ENCODE data around the gene PSMD14.

Gene PSMD14

DNA sequence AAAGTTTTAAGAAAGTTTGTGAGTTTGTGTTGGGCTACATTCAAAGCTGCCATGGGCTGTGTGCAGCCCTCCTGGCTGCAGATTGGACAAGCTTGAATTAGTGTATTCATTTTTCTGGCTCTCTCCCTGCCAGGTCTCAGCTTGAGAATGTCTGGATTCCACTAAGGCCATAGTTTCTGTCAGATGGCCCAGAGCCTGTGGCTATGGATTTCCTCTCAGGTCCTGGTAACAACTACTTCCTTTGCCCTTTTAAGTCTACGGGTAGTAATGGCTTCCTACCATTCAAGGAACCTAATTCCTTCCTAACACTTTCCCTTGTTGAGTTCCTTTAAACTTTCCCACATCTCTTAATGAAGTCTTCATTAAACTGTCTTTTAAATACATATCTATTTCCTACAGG, 24.3 kb upstream of the PSMD14 start:
- no peaks in the 10 kb centered on the region for H3K27me3 ChIP-seq
- no peaks in the 10 kb centered on the region for H3K36me3 ChIP-seq
- intact Hi-C loops (cut with DNase I; ENCODE audit: low total_unique reads), result no loop called here
- no peaks in the 10 kb centered on the region for H3K9me3 ChIP-seq
- H3K27ac ChIP-seq, result no peak overlapping the region
- H3K4me1 ChIP-seq, result no peaks in the 10 kb centered on the region
- TF ChIP-seq, protein P1, sequence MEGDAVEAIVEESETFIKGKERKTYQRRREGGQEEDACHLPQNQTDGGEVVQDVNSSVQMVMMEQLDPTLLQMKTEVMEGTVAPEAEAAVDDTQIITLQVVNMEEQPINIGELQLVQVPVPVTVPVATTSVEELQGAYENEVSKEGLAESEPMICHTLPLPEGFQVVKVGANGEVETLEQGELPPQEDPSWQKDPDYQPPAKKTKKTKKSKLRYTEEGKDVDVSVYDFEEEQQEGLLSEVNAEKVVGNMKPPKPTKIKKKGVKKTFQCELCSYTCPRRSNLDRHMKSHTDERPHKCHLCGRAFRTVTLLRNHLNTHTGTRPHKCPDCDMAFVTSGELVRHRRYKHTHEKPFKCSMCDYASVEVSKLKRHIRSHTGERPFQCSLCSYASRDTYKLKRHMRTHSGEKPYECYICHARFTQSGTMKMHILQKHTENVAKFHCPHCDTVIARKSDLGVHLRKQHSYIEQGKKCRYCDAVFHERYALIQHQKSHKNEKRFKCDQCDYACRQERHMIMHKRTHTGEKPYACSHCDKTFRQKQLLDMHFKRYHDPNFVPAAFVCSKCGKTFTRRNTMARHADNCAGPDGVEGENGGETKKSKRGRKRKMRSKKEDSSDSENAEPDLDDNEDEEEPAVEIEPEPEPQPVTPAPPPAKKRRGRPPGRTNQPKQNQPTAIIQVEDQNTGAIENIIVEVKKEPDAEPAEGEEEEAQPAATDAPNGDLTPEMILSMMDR (IDR thresholded peaks at IDR 0.05), result no peak
- no peak for DNase-seq
- H3K4me3 ChIP-seq, result no peak overlapping the region

DNA sequence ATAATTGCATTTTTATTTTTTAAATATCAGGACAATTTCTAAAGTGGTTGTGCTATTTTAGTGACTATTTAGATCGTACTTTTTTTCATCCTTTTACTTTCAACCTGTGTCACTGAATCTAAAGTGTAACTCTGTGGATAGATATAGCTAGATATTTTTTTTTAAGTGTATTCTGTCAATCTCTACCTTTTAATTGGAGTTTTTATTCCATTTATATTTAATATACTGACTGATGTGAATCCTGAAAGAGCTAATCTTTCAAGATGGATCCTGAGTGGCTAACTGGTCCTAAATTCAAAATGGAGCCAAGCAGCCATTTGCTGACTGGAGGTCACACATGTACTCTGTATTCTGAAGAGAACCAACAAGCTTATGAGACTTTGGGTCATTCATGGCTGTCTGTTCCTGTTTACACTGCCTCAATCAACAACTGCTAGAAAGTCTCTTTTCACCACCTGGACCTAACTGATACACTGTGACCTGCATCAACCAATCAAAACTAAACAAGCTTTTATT, 4.6 kb upstream of the PSMD14 start:
- no peak overlapping the region for H3K27ac ChIP-seq
- H3K27me3 ChIP-seq, result no peaks in the 10 kb centered on the region
- H3K9me3 ChIP-seq, result peaks cover 0 to 13% (median 0%) of the 10 kb centered on the region in 3 donors
- H3K4me1 ChIP-seq, result peaks cover 0 to 3% (median 1%) of the 10 kb centered on the region in 4 donors
- intact Hi-C loops (cut with DNase I; ENCODE audit: low total_unique reads), result no loop called here
- no peaks in the 10 kb centered on the region for H3K36me3 ChIP-seq
- DNase-seq, result no peak
- TF ChIP-seq, protein P1 (IDR thresholded peaks at IDR 0.05), result no peak
- H3K4me3 ChIP-seq, result no peak overlapping the region

DNA sequence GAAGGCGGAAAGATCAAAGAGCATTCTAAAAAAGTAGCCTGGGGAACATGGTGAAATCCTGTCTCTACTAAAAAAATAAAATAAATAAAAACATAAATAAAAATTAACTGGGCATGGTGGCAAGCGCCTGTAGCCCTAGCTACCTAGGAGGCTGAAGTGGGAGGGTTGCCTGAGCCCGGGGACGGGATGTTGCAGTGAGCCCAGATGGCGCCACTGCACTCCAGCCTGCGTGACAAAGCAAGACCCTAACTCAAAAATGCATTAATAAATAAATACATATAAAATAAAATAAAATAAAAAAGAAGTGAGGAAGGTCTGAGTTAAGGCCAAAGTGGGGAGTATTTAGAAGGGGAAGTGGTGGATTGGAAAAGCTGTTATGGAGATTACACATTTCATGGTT, 1.3 kb upstream of the PSMD14 start:
- no peak for DNase-seq
- Histone ChIP-seq H3K27me3 (no peaks in the 10 kb centered on the region), H3K9me3 (peaks cover 0 to 13% (median 0%) of the 10 kb centered on the region in 3 donors), H3K36me3 (no peaks in the 10 kb centered on the region), H3K27ac (no peak overlapping the region), H3K4me3 (no peak overlapping the region), H3K4me1 (peaks cover 4 to 12% (median 10%) of the 10 kb centered on the region in 4 donors)
- TF ChIP-seq, protein P1 (IDR thresholded peaks at IDR 0.05), result no peak
- intact Hi-C loops (cut with DNase I; ENCODE audit: low total_unique reads), result no loop called here

DNA sequence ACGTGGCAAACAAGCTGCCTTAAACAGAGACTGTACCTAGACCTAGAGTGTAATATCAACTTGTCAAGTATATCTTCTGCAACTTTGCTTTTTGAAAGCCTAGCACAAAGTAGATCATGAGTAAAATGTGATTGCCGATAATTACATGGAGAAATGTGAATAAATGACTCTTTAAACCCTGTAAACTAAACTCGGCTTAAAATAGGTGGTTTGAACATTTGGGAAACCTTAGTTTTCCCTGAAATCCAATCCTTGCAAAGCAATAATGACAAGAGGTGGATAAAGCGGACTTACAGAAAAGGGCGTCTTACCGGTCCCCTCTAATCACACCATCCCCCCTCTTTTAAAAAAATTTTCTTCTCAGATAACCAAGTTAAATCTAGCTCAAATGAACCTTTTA, 549 bp upstream of the PSMD14 start:
- Histone ChIP-seq H3K27me3 (no peaks in the 10 kb centered on the region), H3K36me3 (no peaks in the 10 kb centered on the region), H3K4me1 (peaks cover 4 to 12% (median 10%) of the 10 kb centered on the region in 4 donors), H3K27ac (peak overlapping the region; percentile 79 to 85), H3K9me3 (peaks cover 0 to 13% (median 0%) of the 10 kb centered on the region in 3 donors), H3K4me3 (peak overlapping the region; percentile 71 to 81)
- TF ChIP-seq, protein P1 (IDR thresholded peaks at IDR 0.05), result no peak
- no peak for DNase-seq
- intact Hi-C loops (cut with DNase I; ENCODE audit: low total_unique reads), result no loop called here

DNA sequence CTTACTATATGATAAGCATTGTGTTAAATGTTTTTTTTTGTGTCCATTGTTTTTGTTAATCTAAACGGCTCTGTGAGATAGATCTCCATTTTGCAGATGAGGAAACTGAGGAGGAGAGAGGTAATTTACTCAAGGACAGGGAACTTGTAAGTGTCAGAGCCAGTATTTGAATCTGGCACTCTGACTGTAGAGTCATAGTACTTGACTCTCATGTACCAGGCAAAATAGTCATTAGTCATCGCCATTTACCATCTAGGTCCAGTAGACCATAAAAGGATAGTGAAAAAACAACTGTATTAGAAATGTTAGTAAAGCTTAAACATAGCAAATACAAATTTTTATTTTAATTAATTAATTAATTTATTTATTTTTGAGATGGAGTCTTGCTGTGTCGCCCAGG, 4.8 kb downstream of the PSMD14 start:
- TF ChIP-seq, protein P1 (IDR thresholded peaks at IDR 0.05), result no peak
- no peaks in the 10 kb centered on the region for H3K36me3 ChIP-seq
- no peak overlapping the region for H3K27ac ChIP-seq
- H3K4me3 ChIP-seq, result no peak overlapping the region
- no peaks in the 10 kb centered on the region for H3K9me3 ChIP-seq
- intact Hi-C loops (cut with DNase I; ENCODE audit: low total_unique reads), result no loop called here
- no peaks in the 10 kb centered on the region for H3K27me3 ChIP-seq
- H3K4me1 ChIP-seq, result peaks cover 4 to 12% (median 8%) of the 10 kb centered on the region in 4 donors
- no peak for DNase-seq

DNA sequence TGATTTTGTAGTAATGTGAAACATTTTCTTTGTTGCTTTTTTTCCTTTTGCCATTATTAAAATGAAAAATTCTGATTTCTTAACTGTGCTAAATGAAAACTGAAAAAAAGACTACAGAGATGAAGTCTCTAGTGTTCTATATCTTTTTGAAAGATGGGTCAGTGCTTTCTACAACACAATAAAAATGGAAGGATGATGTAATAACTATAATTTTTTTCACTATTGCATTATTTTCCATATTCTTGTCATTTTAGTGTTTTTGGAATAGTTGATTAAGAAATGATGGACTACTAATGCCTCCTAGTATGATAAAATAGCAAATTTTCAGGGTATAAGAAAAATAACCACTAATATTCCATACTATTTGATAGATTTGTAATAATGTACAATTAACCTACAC, 7.2 kb downstream of the PSMD14 start:
- Histone ChIP-seq H3K4me1 (no peaks in the 10 kb centered on the region), H3K9me3 (no peaks in the 10 kb centered on the region), H3K4me3 (no peak overlapping the region), H3K27me3 (no peaks in the 10 kb centered on the region), H3K36me3 (no peaks in the 10 kb centered on the region), H3K27ac (no peak overlapping the region)
- intact Hi-C loops (cut with DNase I; ENCODE audit: low total_unique reads), result no loop called here
- no peak for DNase-seq
- TF ChIP-seq, protein P1 (IDR thresholded peaks at IDR 0.05), result no peak

All from tibial artery (tissue), 4 donors.